ENCODE results near the gene PARP8. TPM values are rescaled to one million over a fixed set of nuclear protein-coding genes. Genes with fewer than 3 reads are reported as not detected.

PARP8 gene
- total and polyA plus RNA-seq, 10 donors, result 14.8 to 137 (median 95.9) TPM

DNA sequence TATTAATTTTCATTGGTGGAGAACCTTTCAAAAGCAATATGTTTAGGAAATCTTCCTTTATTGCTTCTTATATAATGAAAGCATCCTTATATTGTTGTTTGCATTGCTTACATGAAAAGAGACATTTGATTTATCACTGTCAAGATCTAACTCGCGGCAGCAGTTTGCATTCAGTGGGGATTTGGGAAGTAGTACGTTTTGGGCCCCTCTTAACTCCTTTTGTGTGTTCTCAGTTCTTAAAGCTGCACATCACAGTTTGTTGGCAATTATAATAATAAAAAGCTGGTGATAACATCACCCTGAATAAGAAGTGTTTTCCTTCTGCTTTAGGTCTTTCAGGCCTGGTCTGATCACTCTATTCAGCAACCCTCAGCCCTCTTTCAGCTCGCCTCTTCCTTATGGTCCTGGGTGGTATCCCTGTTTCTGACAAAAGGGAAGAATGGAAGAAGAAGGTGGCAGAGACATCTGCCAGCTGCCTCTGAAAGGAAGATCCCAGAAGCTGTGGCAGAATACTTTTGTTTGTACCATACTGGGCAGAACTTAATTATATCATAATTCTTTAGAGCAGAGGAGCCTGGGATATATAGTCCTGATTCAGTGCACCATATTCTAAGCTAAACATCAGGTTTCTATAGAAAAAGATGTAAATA is 53.7 kb downstream of the PARP8 start:
- intact Hi-C loops (cut with DNase I; ENCODE audit: low total_unique reads), result no loop called here
- DNase-seq, result no peak
- Histone ChIP-seq H3K4me1 (peaks cover 10 to 97% (median 44%) of the 10 kb centered on the region in 6 donors), H3K27me3 (replicated peaks in 1 of 7) (no peaks in the 10 kb centered on the region), H3K27ac (no peak overlapping the region), H3K9me3 (no peaks in the 10 kb centered on the region), H3K36me3 (peaks cover 0 to under 1% (median 0%) of the 10 kb centered on the region in 6 donors), H3K4me3 (no peak overlapping the region)
- TF ChIP-seq POLR2AphosphoS5 (IDR thresholded peaks at IDR 0.05) (no peak), POLR2A (IDR thresholded peaks at IDR 0.05) (no peak)
- 53 to 64% (median 59%) methylated on average over 4 of the region's 4 CpGs for WGBS, 5 donors

DNA sequence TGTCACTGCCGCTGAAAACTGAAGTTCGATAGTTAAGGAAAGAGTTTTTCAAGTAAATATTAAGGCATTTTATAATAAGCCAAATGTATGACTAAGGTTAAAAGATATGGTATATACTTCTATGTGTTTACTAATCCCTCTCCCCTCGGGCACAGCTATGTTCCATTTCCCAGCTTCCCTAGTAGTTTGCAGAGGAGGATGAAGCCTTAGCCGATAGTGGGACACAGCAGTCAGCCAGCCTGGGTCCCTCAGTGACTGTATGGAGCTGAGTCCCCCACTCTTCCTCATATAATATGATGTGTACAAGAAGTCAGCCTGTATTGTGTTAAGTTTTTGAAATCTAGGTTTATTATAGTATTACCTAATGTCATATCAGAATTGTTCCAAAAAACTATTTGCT is 55.8 kb downstream of the PARP8 start:
- Histone ChIP-seq H3K4me3 (no peak overlapping the region), H3K36me3 (no peaks in the 10 kb centered on the region), H3K9me3 (no peaks in the 10 kb centered on the region), H3K27ac (no peak overlapping the region), H3K4me1 (peaks cover 15 to 95% (median 44%) of the 10 kb centered on the region in 6 donors), H3K27me3 (replicated peaks in 1 of 7) (no peaks in the 10 kb centered on the region)
- intact Hi-C loops (cut with DNase I; ENCODE audit: low total_unique reads), result no loop called here
- TF ChIP-seq POLR2AphosphoS5 (IDR thresholded peaks at IDR 0.05), result no peak
- WGBS, 5 donors, result 91 to 98% (median 95%) methylated on average over 4 of the region's 4 CpGs
- DNase-seq, result no peak

DNA sequence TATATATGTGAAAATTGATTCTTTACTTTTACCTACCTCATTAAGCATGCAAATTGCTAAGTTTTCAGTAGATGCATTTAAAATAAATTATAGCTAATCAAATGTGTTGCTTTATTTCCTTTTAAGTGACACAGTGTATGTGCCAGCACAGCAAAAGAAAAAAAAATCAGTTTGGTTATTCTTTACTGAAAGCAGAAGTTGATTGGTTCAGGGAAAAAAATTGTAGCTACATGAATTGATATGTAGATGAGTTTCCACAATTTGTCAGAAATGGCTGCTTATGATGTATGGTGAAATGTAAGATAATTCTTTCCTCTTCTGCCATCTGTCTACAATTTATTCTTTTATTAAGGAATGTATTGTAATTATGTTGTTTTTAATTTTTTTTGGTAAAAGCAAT is 57.8 kb downstream of the PARP8 start:
- TF ChIP-seq POLR2A (IDR thresholded peaks at IDR 0.05) (no peak), POLR2AphosphoS5 (IDR thresholded peaks at IDR 0.05) (no peak)
- TF ChIP-seq, protein P1, sequence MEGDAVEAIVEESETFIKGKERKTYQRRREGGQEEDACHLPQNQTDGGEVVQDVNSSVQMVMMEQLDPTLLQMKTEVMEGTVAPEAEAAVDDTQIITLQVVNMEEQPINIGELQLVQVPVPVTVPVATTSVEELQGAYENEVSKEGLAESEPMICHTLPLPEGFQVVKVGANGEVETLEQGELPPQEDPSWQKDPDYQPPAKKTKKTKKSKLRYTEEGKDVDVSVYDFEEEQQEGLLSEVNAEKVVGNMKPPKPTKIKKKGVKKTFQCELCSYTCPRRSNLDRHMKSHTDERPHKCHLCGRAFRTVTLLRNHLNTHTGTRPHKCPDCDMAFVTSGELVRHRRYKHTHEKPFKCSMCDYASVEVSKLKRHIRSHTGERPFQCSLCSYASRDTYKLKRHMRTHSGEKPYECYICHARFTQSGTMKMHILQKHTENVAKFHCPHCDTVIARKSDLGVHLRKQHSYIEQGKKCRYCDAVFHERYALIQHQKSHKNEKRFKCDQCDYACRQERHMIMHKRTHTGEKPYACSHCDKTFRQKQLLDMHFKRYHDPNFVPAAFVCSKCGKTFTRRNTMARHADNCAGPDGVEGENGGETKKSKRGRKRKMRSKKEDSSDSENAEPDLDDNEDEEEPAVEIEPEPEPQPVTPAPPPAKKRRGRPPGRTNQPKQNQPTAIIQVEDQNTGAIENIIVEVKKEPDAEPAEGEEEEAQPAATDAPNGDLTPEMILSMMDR (IDR thresholded peaks at IDR 0.05 in 8 of 11, conservative IDR thresholded peaks at IDR 0.05 in 3 of 11), result no peak
- intact Hi-C loops (cut with DNase I; ENCODE audit: low total_unique reads), result no loop called here
- no peak for DNase-seq
- H3K9me3 ChIP-seq, result no peaks in the 10 kb centered on the region
- peaks cover 15 to 95% (median 38%) of the 10 kb centered on the region in 6 donors for H3K4me1 ChIP-seq
- H3K4me3 ChIP-seq, result no peak overlapping the region
- H3K27me3 ChIP-seq (replicated peaks in 1 of 7), result no peaks in the 10 kb centered on the region
- H3K36me3 ChIP-seq, result no peaks in the 10 kb centered on the region
- no peak overlapping the region for H3K27ac ChIP-seq

DNA sequence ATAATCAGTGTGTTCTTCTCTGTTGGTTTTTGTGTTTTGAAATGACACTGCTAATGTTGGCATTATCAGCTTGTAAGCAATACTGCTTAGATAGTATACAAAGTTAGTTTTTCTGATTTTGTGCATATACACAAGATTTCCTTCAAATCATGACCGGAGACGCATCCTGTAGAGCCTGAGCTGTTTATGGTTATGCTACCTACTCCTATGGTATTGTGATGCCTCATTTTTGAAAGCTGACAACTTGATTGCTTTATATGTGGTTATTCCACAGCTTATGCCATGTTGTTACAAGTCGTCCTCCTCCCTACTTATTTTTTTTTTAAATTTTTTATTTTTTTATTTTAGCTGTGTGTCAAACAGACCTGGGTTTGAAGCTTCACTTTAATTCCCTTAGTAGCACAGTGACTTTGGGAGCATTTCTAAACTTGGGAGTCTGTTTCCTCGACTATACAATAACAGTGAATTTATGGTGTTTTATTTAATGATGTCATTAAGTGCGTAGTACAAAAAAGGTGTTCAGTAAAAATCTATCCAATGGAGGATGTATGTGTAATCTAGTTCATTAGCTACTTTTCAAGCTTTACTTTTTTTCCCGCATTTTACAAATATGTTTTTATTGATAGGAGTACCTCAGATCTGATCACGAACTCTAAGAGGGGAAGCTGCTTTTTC is 59.5 kb downstream of the PARP8 start:
- 79 to 93% (median 92%) methylated on average over 7 of the region's 7 CpGs for WGBS, 5 donors
- Histone ChIP-seq H3K4me3 (no peak overlapping the region), H3K9me3 (no peaks in the 10 kb centered on the region), H3K4me1 (peaks cover 15 to 95% (median 34%) of the 10 kb centered on the region in 6 donors), H3K27ac (no peak overlapping the region), H3K27me3 (replicated peaks in 1 of 7) (no peaks in the 10 kb centered on the region), H3K36me3 (no peaks in the 10 kb centered on the region)
- intact Hi-C loops (cut with DNase I; ENCODE audit: low total_unique reads), result no loop called here
- DNase-seq, result no peak
- TF ChIP-seq, protein P1 (IDR thresholded peaks at IDR 0.05 in 8 of 11, conservative IDR thresholded peaks at IDR 0.05 in 3 of 11), result no peak
- no peak for TF ChIP-seq POLR2A (IDR thresholded peaks at IDR 0.05)
- TF ChIP-seq POLR2AphosphoS5 (IDR thresholded peaks at IDR 0.05), result no peak

DNA sequence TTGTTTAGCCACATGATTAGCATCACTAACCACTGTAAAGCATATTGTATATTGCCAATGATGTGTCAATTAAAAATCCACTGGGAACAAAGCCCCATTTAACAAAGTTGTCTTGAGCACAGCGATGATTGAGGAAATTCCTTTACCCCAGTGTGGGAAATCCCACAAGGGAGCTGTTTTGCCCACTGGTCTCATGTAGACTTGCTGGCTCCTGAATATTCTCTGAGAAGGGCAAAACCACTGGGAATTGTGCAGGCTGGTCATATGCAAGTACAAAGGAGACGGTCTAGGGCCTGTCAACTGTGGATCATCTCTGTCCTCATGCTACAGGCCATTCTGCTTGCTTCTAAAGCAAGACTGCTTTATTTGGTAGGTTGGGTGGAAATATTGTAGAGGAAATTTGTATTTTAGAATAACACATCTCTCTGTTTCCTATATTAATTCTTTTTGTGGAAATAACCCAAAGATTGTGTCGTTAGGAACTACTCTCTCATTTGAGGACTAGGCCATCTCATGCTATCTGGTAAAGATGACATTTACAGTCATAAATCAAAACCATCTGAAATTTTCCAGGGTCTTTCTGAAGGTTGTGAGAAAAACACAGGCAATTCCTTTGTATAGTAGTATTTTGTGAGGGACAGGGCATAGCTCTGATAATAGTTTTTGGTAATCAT is 60.2 kb downstream of the PARP8 start:
- Histone ChIP-seq H3K9me3 (no peaks in the 10 kb centered on the region), H3K27me3 (replicated peaks in 1 of 7) (no peaks in the 10 kb centered on the region), H3K36me3 (no peaks in the 10 kb centered on the region), H3K27ac (no peak overlapping the region), H3K4me3 (no peak overlapping the region), H3K4me1 (peaks cover 15 to 95% (median 31%) of the 10 kb centered on the region in 6 donors)
- WGBS, 5 donors, result 78 to 89% (median 85%) methylated on average over 3 of the region's 3 CpGs
- intact Hi-C loops (cut with DNase I; ENCODE audit: low total_unique reads), result no loop called here
- no peak for DNase-seq
- TF ChIP-seq, protein P1 (IDR thresholded peaks at IDR 0.05 in 8 of 11, conservative IDR thresholded peaks at IDR 0.05 in 3 of 11), result no peak
- TF ChIP-seq POLR2AphosphoS5 (IDR thresholded peaks at IDR 0.05) (no peak), POLR2A (IDR thresholded peaks at IDR 0.05) (no peak)

Data from spleen (tissue), 11 donors.